WTC11 (cell line): Measurements from ENCODE around the gene NANOS2. TPM values are rescaled to one million over a fixed set of nuclear protein-coding genes. Genes with fewer than 3 reads are reported as not detected.

Experiments used
- ATAC-seq: fragments of 200-7000 bp; cut with Tn5 transposase; 2 replicates; pipeline ENCODE4 v1.10.0; 2021; ENCODE audit warnings: mild to moderate bottlenecking, moderate library complexity
- CTCF ChIA-PET: fragments of 300-600 bp; sonication (Branson Sonifier 250); formaldehyde crosslinking; loops from one replicate; lab custom pipeline; 2021; ENCODE audit warnings: antibody characterized with exemption; lab: Charles Lee
- POLR2A ChIA-PET: fragments of 350-600 bp; sonication (Branson Sonifier 250); formaldehyde crosslinking; loops from one replicate; lab custom pipeline; 2021; ENCODE audit warnings: antibody characterized with exemption; lab: Charles Lee
- DNase-seq: peaks from one replicate; pipeline ENCODE4 v3.0.0; 2021; ENCODE audit warnings: low spot score
- H3K27ac Mint-ChIP-seq: 2 replicates; pipeline ENCODE4 v1.8.0; 2021; ENCODE audit warnings: mixed read lengths
- H3K27me3 Mint-ChIP-seq: 2 replicates; pipeline ENCODE4 v1.8.0; 2021; ENCODE audit warnings: low read depth, mild to moderate bottlenecking, moderate library complexity, mixed read lengths
- H3K36me3 Mint-ChIP-seq: 2 replicates; pipeline ENCODE4 v1.8.0; 2021; ENCODE audit warnings: mixed read lengths
- H3K4me1 Mint-ChIP-seq: 2 replicates; pipeline ENCODE4 v1.8.0; 2022; ENCODE audit warnings: mixed read lengths
- H3K4me3 Mint-ChIP-seq: 2 replicates; pipeline ENCODE4 v1.8.0; 2021; ENCODE audit warnings: mild to moderate bottlenecking, moderate library complexity, mixed read lengths
- H3K9me3 Mint-ChIP-seq: 2 replicates; pipeline ENCODE4 v1.8.0; 2021; ENCODE audit warnings: mixed read lengths
- CBFB ChIP-seq: sonication (generic); formaldehyde crosslinking; IDR thresholded peaks from 2 replicates; pipeline ENCODE4 v1.8.1; 2022; ENCODE audit warnings: mild to moderate bottlenecking, low read depth, missing genetic modification reagents
- CDX4 ChIP-seq: fragments of 250-450 bp; sonication (Bioruptor Pico); IDR thresholded peaks from 2 replicates; pipeline ENCODE4 v1.9.0; 2021; ENCODE audit warnings: moderate library complexity, mild to moderate bottlenecking, inconsistent platforms, borderline replicate concordance
- CTCF ChIP-seq: fragments of 200-600 bp; IDR thresholded peaks from 2 replicates; pipeline ENCODE4 v1.8.0; 2022; ENCODE audit warnings: antibody characterized with exemption
- ELF4 ChIP-seq: sonication (generic); formaldehyde crosslinking; IDR thresholded peaks from 2 replicates; pipeline ENCODE4 v1.8.1; 2022; ENCODE audit warnings: low read depth, mild to moderate bottlenecking, moderate library complexity, missing genetic modification reagents
- ESRRA ChIP-seq: sonication (generic); formaldehyde crosslinking; IDR thresholded peaks from 2 replicates; pipeline ENCODE4 v1.8.1; 2022; ENCODE audit warnings: mild to moderate bottlenecking, missing genetic modification reagents, borderline replicate concordance
- GABPB1 ChIP-seq: sonication (generic); formaldehyde crosslinking; IDR thresholded peaks from 2 replicates; pipeline ENCODE4 v1.8.1; 2023; ENCODE audit warnings: mild to moderate bottlenecking, missing genetic modification reagents
- GTF2I ChIP-seq: fragments of 250-450 bp; sonication (Bioruptor Pico); conservative IDR thresholded peaks from 2 replicates; pipeline ENCODE4 v1.4.0; 2021; ENCODE audit warnings: mild to moderate bottlenecking
- JUN ChIP-seq: sonication (generic); formaldehyde crosslinking; IDR thresholded peaks from 2 replicates; pipeline ENCODE4 v1.8.0; 2023; ENCODE audit warnings: mild to moderate bottlenecking, missing genetic modification reagents
- KAT7 ChIP-seq: sonication (generic); formaldehyde crosslinking; IDR thresholded peaks from 2 replicates; pipeline ENCODE4 v1.8.1; 2023; ENCODE audit warnings: missing genetic modification reagents, mild to moderate bottlenecking, borderline replicate concordance
- MAX ChIP-seq: sonication (generic); formaldehyde crosslinking; IDR thresholded peaks from 2 replicates; pipeline ENCODE4 v1.8.0; 2022; ENCODE audit warnings: mild to moderate bottlenecking, missing genetic modification reagents
- NFYB ChIP-seq: sonication (generic); formaldehyde crosslinking; conservative IDR thresholded peaks from 2 replicates; pipeline ENCODE4 v1.8.0; 2022; ENCODE audit warnings: low read depth, missing genetic modification reagents
- NR1H2 ChIP-seq: sonication (generic); formaldehyde crosslinking; IDR thresholded peaks from 2 replicates; pipeline ENCODE4 v1.9.0; 2021; ENCODE audit warnings: mild to moderate bottlenecking, moderate library complexity, missing genetic modification reagents
- NR3C1 ChIP-seq: sonication (generic); formaldehyde crosslinking; conservative IDR thresholded peaks from 2 replicates; pipeline ENCODE4 v1.8.1; 2023; ENCODE audit warnings: low read depth, mild to moderate bottlenecking, missing genetic modification reagents
- PRRX2 ChIP-seq: fragments of 250-450 bp; sonication (Bioruptor Pico); IDR thresholded peaks from 2 replicates; pipeline ENCODE4 v1.8.0; 2021; ENCODE audit warnings: mild to moderate bottlenecking
- SOX15 ChIP-seq: fragments of 250-450 bp; sonication (Bioruptor Pico); IDR thresholded peaks from 2 replicates; pipeline ENCODE4 v1.9.0; 2021; ENCODE audit warnings: mild to moderate bottlenecking
- SP1 ChIP-seq: sonication (generic); formaldehyde crosslinking; conservative IDR thresholded peaks from 2 replicates; pipeline ENCODE4 v1.8.1; 2022; ENCODE audit warnings: missing genetic modification reagents
- TEAD1 ChIP-seq: sonication (generic); formaldehyde crosslinking; IDR thresholded peaks from 2 replicates; pipeline ENCODE4 v1.8.0; 2022; ENCODE audit warnings: mild to moderate bottlenecking, missing genetic modification reagents
- TEAD4 ChIP-seq: sonication (generic); formaldehyde crosslinking; IDR thresholded peaks from 2 replicates; pipeline ENCODE4 v1.8.0; 2022; ENCODE audit warnings: mild to moderate bottlenecking, missing genetic modification reagents
- ZBTB21 ChIP-seq: sonication (generic); formaldehyde crosslinking; IDR thresholded peaks from 2 replicates; pipeline ENCODE4 v1.8.1; 2023; ENCODE audit warnings: mild to moderate bottlenecking, missing genetic modification reagents, borderline replicate concordance
- ZBTB43 ChIP-seq: sonication (generic); formaldehyde crosslinking; IDR thresholded peaks from 2 replicates; pipeline ENCODE4 v1.8.1; 2023; ENCODE audit warnings: mild to moderate bottlenecking, missing genetic modification reagents
- ZNF263 ChIP-seq: sonication (generic); formaldehyde crosslinking; IDR thresholded peaks from 2 replicates; pipeline ENCODE4 v1.8.1; 2022; ENCODE audit warnings: low read depth, mild to moderate bottlenecking, moderate library complexity, missing genetic modification reagents
- ZNF317 ChIP-seq: sonication (generic); formaldehyde crosslinking; IDR thresholded peaks from 2 replicates; pipeline ENCODE4 v1.8.1; 2023; ENCODE audit warnings: low read depth, mild to moderate bottlenecking, moderate library complexity, missing genetic modification reagents, borderline replicate concordance
- ZNF423 ChIP-seq: fragments of 250-450 bp; sonication (Bioruptor Pico); IDR thresholded peaks from 2 replicates; pipeline ENCODE4 v2.1.2; 2022; ENCODE audit warnings: mild to moderate bottlenecking, moderate library complexity
- total RNA-seq: library from RNA; stranded (reverse); gene quantifications from 3 replicates; pipeline ENCODE4 v1.2.3, GENCODE V29; 2021
- TF ChIP-seq, protein P1 (sequence below): sonication (generic); formaldehyde crosslinking; IDR thresholded peaks from 2 replicates; pipeline ENCODE4 v1.8.1; 2022; ENCODE audit warnings: mild to moderate bottlenecking, moderate library complexity, missing genetic modification reagents
- TF ChIP-seq, protein P2 (sequence below): fragments of 250-450 bp; sonication (Bioruptor Pico); IDR thresholded peaks from 2 replicates; pipeline ENCODE4 v1.9.0; 2021; ENCODE audit warnings: mild to moderate bottlenecking, borderline replicate concordance

Gene NANOS2
- total RNA-seq, 1 experiment from 2014 or later, result 0.13 TPM

GRCh38 chr19:45922281-45922680, 7.7 kb upstream of the NANOS2 start:
- no peak overlapping the region for H3K4me3 Mint-ChIP-seq
- TF ChIP-seq MAX (CRISPR knock-in tag) (no peak), GTF2I (CRISPR knock-in tag) (peak; percentile 41; the same call in 1 of the 2 replicates), CTCF (peak; percentile 38; the same call in 1 of the 2 replicates), SOX15 (CRISPR knock-in tag) (no peak), JUN (no peak), ZNF317 (CRISPR knock-in tag) (no peak), SP1 (CRISPR knock-in tag) (0 out of 2 replicates have a peak, but pooled peaks have one; percentile 21)
- CTCF ChIA-PET, result interaction anchor here (0.6 to 1.8 kb wide), 17 partner anchors 8 to 154 kb away, joined by 3 to 13 read pairs (median 4); partner anchors contain the start of genes CCDC61, DMPK, MYPOP and NANOS2

DNA sequence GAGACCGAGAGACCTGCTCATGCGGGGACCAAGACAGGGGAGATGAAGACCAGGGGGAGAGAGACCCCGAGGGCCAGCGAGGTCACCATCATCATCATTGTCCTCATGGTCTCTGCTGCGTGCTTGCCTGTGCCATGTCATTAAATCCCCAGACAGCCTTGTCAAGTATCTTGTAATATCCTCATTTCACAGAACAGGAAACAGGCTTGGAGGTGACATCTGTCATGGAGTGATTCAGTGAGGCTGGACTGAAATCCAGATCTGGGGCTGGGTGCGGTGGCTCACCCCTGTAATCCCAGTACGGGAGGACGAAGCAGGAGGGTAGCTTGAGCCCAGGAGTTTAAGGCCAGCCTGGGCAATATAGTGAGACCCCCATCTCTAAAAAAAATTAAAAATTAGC, 5.9 kb upstream of the NANOS2 start:
- ATAC-seq (no peak), DNase-seq (no peak)
- CTCF ChIA-PET, result interaction anchor here (0.9 to 1.8 kb wide), 4 partner anchors 18 to 784 kb away, joined by 3 to 11 read pairs (median 4); partner anchors contain the start of gene MYPOP
- peaks cover under 1% of the 10 kb centered on the region; the same call in 1 of the 2 replicates for H3K27me3 Mint-ChIP-seq
- TF ChIP-seq ZNF423 (CRISPR knock-in tag) (no peak), NR1H2 (CRISPR knock-in tag) (no peak), ESRRA (CRISPR knock-in tag) (no peak), ZBTB43 (CRISPR knock-in tag) (no peak), ELF4 (CRISPR knock-in tag) (no peak), ZBTB21 (no peak), GABPB1 (CRISPR knock-in tag) (no peak), KAT7 (no peak), CBFB (CRISPR knock-in tag) (no peak), TEAD4 (CRISPR knock-in tag) (no peak), TEAD1 (CRISPR knock-in tag) (no peak), PRRX2 (CRISPR knock-in tag) (no peak), NR3C1 (CRISPR knock-in tag) (no peak), NFYB (CRISPR knock-in tag) (no peak), ZNF263 (CRISPR knock-in tag) (no peak), CDX4 (CRISPR knock-in tag) (no peak)
- TF ChIP-seq, protein P1, sequence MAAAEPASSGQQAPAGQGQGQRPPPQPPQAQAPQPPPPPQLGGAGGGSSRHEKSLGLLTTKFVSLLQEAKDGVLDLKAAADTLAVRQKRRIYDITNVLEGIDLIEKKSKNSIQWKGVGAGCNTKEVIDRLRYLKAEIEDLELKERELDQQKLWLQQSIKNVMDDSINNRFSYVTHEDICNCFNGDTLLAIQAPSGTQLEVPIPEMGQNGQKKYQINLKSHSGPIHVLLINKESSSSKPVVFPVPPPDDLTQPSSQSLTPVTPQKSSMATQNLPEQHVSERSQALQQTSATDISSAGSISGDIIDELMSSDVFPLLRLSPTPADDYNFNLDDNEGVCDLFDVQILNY, result no peak
- TF ChIP-seq, protein P2, sequence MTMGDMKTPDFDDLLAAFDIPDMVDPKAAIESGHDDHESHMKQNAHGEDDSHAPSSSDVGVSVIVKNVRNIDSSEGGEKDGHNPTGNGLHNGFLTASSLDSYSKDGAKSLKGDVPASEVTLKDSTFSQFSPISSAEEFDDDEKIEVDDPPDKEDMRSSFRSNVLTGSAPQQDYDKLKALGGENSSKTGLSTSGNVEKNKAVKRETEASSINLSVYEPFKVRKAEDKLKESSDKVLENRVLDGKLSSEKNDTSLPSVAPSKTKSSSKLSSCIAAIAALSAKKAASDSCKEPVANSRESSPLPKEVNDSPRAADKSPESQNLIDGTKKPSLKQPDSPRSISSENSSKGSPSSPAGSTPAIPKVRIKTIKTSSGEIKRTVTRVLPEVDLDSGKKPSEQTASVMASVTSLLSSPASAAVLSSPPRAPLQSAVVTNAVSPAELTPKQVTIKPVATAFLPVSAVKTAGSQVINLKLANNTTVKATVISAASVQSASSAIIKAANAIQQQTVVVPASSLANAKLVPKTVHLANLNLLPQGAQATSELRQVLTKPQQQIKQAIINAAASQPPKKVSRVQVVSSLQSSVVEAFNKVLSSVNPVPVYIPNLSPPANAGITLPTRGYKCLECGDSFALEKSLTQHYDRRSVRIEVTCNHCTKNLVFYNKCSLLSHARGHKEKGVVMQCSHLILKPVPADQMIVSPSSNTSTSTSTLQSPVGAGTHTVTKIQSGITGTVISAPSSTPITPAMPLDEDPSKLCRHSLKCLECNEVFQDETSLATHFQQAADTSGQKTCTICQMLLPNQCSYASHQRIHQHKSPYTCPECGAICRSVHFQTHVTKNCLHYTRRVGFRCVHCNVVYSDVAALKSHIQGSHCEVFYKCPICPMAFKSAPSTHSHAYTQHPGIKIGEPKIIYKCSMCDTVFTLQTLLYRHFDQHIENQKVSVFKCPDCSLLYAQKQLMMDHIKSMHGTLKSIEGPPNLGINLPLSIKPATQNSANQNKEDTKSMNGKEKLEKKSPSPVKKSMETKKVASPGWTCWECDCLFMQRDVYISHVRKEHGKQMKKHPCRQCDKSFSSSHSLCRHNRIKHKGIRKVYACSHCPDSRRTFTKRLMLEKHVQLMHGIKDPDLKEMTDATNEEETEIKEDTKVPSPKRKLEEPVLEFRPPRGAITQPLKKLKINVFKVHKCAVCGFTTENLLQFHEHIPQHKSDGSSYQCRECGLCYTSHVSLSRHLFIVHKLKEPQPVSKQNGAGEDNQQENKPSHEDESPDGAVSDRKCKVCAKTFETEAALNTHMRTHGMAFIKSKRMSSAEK (CRISPR knock-in tag), result no peak
- TF ChIP-seq, all 79 proteins: peak for 0
- Mint-ChIP-seq H3K9me3 (no peaks in the 10 kb centered on the region), H3K4me1 (no peaks in the 10 kb centered on the region; the same call in 1 of the 2 replicates), H3K27ac (no peak overlapping the region), H3K36me3 (no peaks in the 10 kb centered on the region), H3K4me3 (no peak overlapping the region)
- POLR2A ChIA-PET, result no interaction called here

More at GRCh38 chr19:45922281-45922680, 7.7 kb upstream of the NANOS2 start:
- Mint-ChIP-seq H3K27me3 (peaks cover 16% of the 10 kb centered on the region), H3K9me3 (no peaks in the 10 kb centered on the region), H3K36me3 (no peaks in the 10 kb centered on the region), H3K27ac (no peak overlapping the region), H3K4me1 (peaks cover 2% of the 10 kb centered on the region; the same call in 1 of the 2 replicates)
- DNase-seq (peak; percentile 61), ATAC-seq (peak; percentile 97)
- POLR2A ChIA-PET, result no interaction called here
